CD4-positive, alpha-beta T cell treated with Interleukin-4 for 1 hour (primary cell): ENCODE measurements around the gene C19orf73.
A peak's percentile ranks its signal among the peaks of the same experiment; 100 is the strongest.

Experiments used
- DNase-seq, 2 donors: peaks; one replicate each; pipeline ENCODE4 v3.0.0-alpha.2; 2020 to 2022

The C19orf73 gene

GRCh38 chr19:49097453-49098288, 21.3 kb downstream of the C19orf73 start:
- peak; percentile 80 to 85 for DNase-seq

- DNase-seq: no peak
Measured at GRCh38 chr19:49094505-49095482, 24.1 kb downstream of the C19orf73 start.

- no peak for DNase-seq
Measured at GRCh38 chr19:49092686-49093085, 26.3 kb downstream of the C19orf73 start.

GRCh38 chr19:49091391-49092038, 27.4 kb downstream of the C19orf73 start:
- DNase-seq: no peak

- no peak for DNase-seq
Measured at GRCh38 chr19:49086296-49086695, 32.6 kb downstream of the C19orf73 start.

- no peak for DNase-seq
Measured at GRCh38 chr19:49085868-49086232, 33.1 kb downstream of the C19orf73 start.

GRCh38 chr19:49085020-49085867, 33.7 kb downstream of the C19orf73 start, which contains the start of gene SNRNP70:
TSS of gene SNRNP70 (plus strand) at chr19:49085451. CDS start at chr19:49086415, 964 bp downstream.
- peak; percentile 99 to 100 for DNase-seq

GRCh38 chr19:49084206-49085019, 34.5 kb downstream of the C19orf73 start:
- no peak for DNase-seq

- DNase-seq: no peak
Measured at GRCh38 chr19:49081273-49081672, 37.7 kb downstream of the C19orf73 start.

GRCh38 chr19:49080392-49080791, 38.6 kb downstream of the C19orf73 start:
- DNase-seq: no peak

- DNase-seq: peak in 1 of 2 donors; percentile 35
Measured at GRCh38 chr19:49074869-49075268, 44.1 kb downstream of the C19orf73 start.

GRCh38 chr19:49073514-49074378, 45.2 kb downstream of the C19orf73 start:
- DNase-seq: no peak

- no peak for DNase-seq
Measured at GRCh38 chr19:49071860-49072547, 46.9 kb downstream of the C19orf73 start.

- DNase-seq: no peak
Measured at GRCh38 chr19:49070416-49070815, 48.5 kb downstream of the C19orf73 start.

GRCh38 chr19:49069026-49069425, 49.9 kb downstream of the C19orf73 start:
- DNase-seq: no peak
